GM19395 (cell line): ENCODE data around the gene TMEM108.

Experiments used
- ATAC-seq: cut with Tn5 transposase; IDR thresholded peaks from one replicate; pipeline ENCODE4 v1.9.1; 2021; ENCODE audit warnings: mild to moderate bottlenecking, moderate library complexity; ENCODE audit not compliant: unreplicated experiment

The TMEM108 gene

GRCh38 chr3:133445108-133445507, 406.9 kb downstream of the TMEM108 start:
- no peak for ATAC-seq
